Cardiac fibroblast (primary cell): ENCODE measurements around the gene UNK.

ENCODE experiments used
- DNase-seq, 2 donors: peaks; one replicate each; pipeline versions ENCODE4 v3.0.0 to v3.0.0-alpha.2; 2010; ENCODE audit warnings: low read depth in 2 of 2
- H3K4me3 ChIP-seq, 2 donors: replicated peaks in 1 of 2; 1 replicate in 1 of 2; 2 replicates in 1 of 2; pipeline ENCODE4 v1.5.1; 2011; ENCODE audit warnings: low read depth in 2 of 2, low read length in 2 of 2, mild to moderate bottlenecking in 2 of 2, moderate library complexity in 1 of 2
- CTCF ChIP-seq: IDR thresholded peaks from one replicate; pipeline ENCODE4 v1.5.1; 2011; ENCODE audit warnings: low read depth, mild to moderate bottlenecking, low read length, inconsistent platforms

The UNK gene

GRCh38 chr17:75779250-75779986, 5.2 kb upstream of the UNK start:
- no peak for TF ChIP-seq CTCF
- peak; percentile 100 for DNase-seq

GRCh38 chr17:75779987-75780889, 4.4 kb upstream of the UNK start:
- DNase-seq, result no peak
- TF ChIP-seq CTCF, result no peak
- peak overlapping the region in 1 of 2 donors; percentile 22 for H3K4me3 ChIP-seq

More at GRCh38 chr17:75779250-75779986, 5.2 kb upstream of the UNK start:
- H3K4me3 ChIP-seq, result peak overlapping the region; percentile 83 to 90

GRCh38 chr17:75783069-75783783, 1.4 kb upstream of the UNK start:
- peak; percentile 74 to 85 for DNase-seq
- peak; percentile 61 for TF ChIP-seq CTCF
- peak overlapping the region in 1 of 2 donors; percentile 32 for H3K4me3 ChIP-seq

GRCh38 chr17:75783803-75784472, 668 bp upstream of the UNK start:
- peak overlapping the region; percentile 63 to 75 for H3K4me3 ChIP-seq
- no peak for DNase-seq
- TF ChIP-seq CTCF, result no peak

- DNase-seq, result peak; percentile 95 to 97
- TF ChIP-seq CTCF, result no peak
- H3K4me3 ChIP-seq, result peak overlapping the region; percentile 63 to 75
Observed at GRCh38 chr17:75785016-75785890, 647 bp downstream of the UNK start.
